ENCODE results near the gene TOP3A.
A peak's percentile ranks its signal among the peaks of the same experiment; 100 is the strongest.

Gene TOP3A, protein sequence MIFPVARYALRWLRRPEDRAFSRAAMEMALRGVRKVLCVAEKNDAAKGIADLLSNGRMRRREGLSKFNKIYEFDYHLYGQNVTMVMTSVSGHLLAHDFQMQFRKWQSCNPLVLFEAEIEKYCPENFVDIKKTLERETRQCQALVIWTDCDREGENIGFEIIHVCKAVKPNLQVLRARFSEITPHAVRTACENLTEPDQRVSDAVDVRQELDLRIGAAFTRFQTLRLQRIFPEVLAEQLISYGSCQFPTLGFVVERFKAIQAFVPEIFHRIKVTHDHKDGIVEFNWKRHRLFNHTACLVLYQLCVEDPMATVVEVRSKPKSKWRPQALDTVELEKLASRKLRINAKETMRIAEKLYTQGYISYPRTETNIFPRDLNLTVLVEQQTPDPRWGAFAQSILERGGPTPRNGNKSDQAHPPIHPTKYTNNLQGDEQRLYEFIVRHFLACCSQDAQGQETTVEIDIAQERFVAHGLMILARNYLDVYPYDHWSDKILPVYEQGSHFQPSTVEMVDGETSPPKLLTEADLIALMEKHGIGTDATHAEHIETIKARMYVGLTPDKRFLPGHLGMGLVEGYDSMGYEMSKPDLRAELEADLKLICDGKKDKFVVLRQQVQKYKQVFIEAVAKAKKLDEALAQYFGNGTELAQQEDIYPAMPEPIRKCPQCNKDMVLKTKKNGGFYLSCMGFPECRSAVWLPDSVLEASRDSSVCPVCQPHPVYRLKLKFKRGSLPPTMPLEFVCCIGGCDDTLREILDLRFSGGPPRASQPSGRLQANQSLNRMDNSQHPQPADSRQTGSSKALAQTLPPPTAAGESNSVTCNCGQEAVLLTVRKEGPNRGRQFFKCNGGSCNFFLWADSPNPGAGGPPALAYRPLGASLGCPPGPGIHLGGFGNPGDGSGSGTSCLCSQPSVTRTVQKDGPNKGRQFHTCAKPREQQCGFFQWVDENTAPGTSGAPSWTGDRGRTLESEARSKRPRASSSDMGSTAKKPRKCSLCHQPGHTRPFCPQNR

DNA sequence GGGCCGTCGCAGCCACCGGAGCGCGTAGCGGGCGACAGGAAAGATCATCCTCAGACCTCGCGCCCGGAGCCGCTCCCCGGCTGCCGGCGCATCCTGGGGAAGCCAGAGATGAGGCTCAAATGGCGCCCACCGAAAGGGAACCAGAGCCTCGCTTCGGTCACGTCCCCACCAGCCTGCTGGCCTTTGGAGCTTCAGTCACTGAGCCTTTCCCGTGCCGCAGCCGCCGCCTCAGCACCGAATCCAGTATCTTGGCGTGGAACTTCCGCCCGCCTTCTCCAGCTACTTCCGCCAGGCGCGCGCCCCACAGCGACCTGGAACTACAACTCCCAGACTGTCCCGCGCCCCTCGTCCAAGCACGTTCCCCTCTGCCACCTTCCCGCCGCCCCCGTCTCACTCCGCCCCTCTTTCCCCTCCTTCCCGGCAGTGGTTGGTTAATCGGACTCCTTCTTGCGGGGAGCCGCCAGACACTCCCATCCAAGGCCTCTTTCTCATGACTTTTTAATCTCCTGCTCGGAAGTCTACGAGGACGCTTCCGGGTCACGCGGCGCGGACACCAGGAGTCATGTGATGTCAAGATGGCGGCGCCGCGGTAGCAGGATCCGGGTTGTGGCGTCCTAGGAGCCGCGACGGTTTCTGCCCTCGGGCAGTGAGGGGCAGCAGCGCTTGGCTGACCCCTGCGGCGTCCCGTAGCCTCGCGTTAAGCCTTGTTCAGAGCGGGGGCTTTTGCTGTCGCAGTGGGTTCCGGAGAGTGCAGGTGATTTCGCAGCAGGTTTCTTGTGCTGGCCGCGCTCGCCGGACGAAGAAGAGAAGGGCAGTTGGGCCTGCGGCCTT is at the start of gene TOP3A, which contains the start of gene SMCR8:
Gene TOP3A, minus strand, starts transcription at position 264 of the 831 bp plus-strand sequence. Its CDS starts 216 bp downstream, at position 48.
Gene SMCR8, plus strand, starts transcription at position 563 of the 831 bp plus-strand sequence. CDS start 497 bp downstream, outside the sequence.
- TF ChIP-seq TEAD4 (IDR thresholded peaks at IDR 0.05) (no peak), ZBTB7A (IDR thresholded peaks at IDR 0.05; ENCODE audit: low read depth) (no peak), CEBPB (IDR thresholded peaks at IDR 0.05) (no peak), EP300 (IDR thresholded peaks at IDR 0.05; ENCODE audit: borderline replicate concordance) (0 out of 2 replicates have a peak, but pooled peaks have one; percentile 8), NFIC (IDR thresholded peaks at IDR 0.05) (no peak; the same call in 1 of the 2 replicates), CREB1 (IDR thresholded peaks at IDR 0.05; ENCODE audit: low read depth) (peak; percentile 38), FOXM1 (IDR thresholded peaks at IDR 0.05; ENCODE audit: borderline replicate concordance, low read depth) (no peak), TAF1 (IDR thresholded peaks at IDR 0.05; ENCODE audit: low read depth) (peak; percentile 70), YY1 (IDR thresholded peaks at IDR 0.05; ENCODE audit: low read depth) (peak; percentile 98), RAD21 (IDR thresholded peaks at IDR 0.05; ENCODE audit: low read depth) (no peak), MAX (IDR thresholded peaks at IDR 0.05) (peak; percentile 90), EGR1 (IDR thresholded peaks at IDR 0.05) (peak; percentile 56; the same call in 1 of the 2 replicates)
- TF ChIP-seq, protein P1, sequence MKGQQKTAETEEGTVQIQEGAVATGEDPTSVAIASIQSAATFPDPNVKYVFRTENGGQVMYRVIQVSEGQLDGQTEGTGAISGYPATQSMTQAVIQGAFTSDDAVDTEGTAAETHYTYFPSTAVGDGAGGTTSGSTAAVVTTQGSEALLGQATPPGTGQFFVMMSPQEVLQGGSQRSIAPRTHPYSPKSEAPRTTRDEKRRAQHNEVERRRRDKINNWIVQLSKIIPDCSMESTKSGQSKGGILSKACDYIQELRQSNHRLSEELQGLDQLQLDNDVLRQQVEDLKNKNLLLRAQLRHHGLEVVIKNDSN (IDR thresholded peaks at IDR 0.05): peak; percentile 99
- TF ChIP-seq, protein P2, sequence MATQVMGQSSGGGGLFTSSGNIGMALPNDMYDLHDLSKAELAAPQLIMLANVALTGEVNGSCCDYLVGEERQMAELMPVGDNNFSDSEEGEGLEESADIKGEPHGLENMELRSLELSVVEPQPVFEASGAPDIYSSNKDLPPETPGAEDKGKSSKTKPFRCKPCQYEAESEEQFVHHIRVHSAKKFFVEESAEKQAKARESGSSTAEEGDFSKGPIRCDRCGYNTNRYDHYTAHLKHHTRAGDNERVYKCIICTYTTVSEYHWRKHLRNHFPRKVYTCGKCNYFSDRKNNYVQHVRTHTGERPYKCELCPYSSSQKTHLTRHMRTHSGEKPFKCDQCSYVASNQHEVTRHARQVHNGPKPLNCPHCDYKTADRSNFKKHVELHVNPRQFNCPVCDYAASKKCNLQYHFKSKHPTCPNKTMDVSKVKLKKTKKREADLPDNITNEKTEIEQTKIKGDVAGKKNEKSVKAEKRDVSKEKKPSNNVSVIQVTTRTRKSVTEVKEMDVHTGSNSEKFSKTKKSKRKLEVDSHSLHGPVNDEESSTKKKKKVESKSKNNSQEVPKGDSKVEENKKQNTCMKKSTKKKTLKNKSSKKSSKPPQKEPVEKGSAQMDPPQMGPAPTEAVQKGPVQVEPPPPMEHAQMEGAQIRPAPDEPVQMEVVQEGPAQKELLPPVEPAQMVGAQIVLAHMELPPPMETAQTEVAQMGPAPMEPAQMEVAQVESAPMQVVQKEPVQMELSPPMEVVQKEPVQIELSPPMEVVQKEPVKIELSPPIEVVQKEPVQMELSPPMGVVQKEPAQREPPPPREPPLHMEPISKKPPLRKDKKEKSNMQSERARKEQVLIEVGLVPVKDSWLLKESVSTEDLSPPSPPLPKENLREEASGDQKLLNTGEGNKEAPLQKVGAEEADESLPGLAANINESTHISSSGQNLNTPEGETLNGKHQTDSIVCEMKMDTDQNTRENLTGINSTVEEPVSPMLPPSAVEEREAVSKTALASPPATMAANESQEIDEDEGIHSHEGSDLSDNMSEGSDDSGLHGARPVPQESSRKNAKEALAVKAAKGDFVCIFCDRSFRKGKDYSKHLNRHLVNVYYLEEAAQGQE (IDR thresholded peaks at IDR 0.05; ENCODE audit: low read depth): no peak

DNA sequence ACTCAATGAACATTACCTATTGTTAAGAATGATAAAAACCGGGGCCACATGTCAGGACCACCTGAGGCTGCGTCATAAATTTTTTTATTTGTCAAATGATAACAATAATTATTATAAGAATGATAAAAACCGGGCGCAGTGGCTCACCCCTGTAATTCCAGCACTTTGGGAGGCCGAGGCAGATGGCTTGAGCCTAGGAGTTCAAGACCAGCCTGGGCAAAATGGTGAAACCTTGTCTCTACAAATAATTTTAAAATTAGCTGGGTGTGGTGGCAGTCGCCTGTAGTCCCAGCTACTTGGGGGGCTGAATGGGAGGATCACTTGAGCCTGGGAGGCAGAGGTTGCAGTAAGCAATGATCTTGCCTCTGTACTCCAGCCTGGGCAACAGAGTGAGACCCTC is 49.4 kb upstream of the TOP3A start:
- TF ChIP-seq EP300 (IDR thresholded peaks at IDR 0.05; ENCODE audit: borderline replicate concordance) (no peak), CEBPB (IDR thresholded peaks at IDR 0.05) (no peak), TEAD4 (IDR thresholded peaks at IDR 0.05) (no peak)
- TF ChIP-seq, protein P1 (IDR thresholded peaks at IDR 0.05): no peak
- TF ChIP-seq, protein P2 (IDR thresholded peaks at IDR 0.05; ENCODE audit: low read depth): no peak

GRCh38 chr17:18363101-18364049 is 48.6 kb upstream of the TOP3A start, which contains the start of gene SHMT1:
SHMT1 (minus strand) TSS chr17:18363550; CDS start chr17:18355981, 7,569 bp downstream.
- TF ChIP-seq, protein P1 (IDR thresholded peaks at IDR 0.05): peak; percentile 97
- TF ChIP-seq YY1 (IDR thresholded peaks at IDR 0.05; ENCODE audit: low read depth) (no peak), NFIC (IDR thresholded peaks at IDR 0.05) (no peak), FOXM1 (IDR thresholded peaks at IDR 0.05; ENCODE audit: borderline replicate concordance, low read depth) (no peak), TEAD4 (IDR thresholded peaks at IDR 0.05) (no peak), ZBTB7A (IDR thresholded peaks at IDR 0.05; ENCODE audit: low read depth) (peak; percentile 57; the same call in 1 of the 2 replicates), TAF1 (IDR thresholded peaks at IDR 0.05; ENCODE audit: low read depth) (peak; percentile 80), EGR1 (IDR thresholded peaks at IDR 0.05) (peak; percentile 42; the same call in 1 of the 2 replicates), RAD21 (IDR thresholded peaks at IDR 0.05; ENCODE audit: low read depth) (no peak), TCF12 (IDR thresholded peaks at IDR 0.05; ENCODE audit: low read depth) (no peak; the same call in 1 of the 2 replicates), CEBPB (IDR thresholded peaks at IDR 0.05) (no peak), MAX (IDR thresholded peaks at IDR 0.05) (peak; percentile 91), EP300 (IDR thresholded peaks at IDR 0.05; ENCODE audit: borderline replicate concordance) (no peak), CREB1 (IDR thresholded peaks at IDR 0.05; ENCODE audit: low read depth) (no peak)
- TF ChIP-seq, protein P2 (IDR thresholded peaks at IDR 0.05; ENCODE audit: low read depth): no peak

Data from Ishikawa (cell line).